ENCODE data around the gene SERPINB1. TPM values are rescaled to one million over a fixed set of nuclear protein-coding genes. Genes with fewer than 3 reads are reported as not detected.

The SERPINB1 gene
- total RNA-seq, 1 experiment from 2014 or later = 82.3 TPM

DNA sequence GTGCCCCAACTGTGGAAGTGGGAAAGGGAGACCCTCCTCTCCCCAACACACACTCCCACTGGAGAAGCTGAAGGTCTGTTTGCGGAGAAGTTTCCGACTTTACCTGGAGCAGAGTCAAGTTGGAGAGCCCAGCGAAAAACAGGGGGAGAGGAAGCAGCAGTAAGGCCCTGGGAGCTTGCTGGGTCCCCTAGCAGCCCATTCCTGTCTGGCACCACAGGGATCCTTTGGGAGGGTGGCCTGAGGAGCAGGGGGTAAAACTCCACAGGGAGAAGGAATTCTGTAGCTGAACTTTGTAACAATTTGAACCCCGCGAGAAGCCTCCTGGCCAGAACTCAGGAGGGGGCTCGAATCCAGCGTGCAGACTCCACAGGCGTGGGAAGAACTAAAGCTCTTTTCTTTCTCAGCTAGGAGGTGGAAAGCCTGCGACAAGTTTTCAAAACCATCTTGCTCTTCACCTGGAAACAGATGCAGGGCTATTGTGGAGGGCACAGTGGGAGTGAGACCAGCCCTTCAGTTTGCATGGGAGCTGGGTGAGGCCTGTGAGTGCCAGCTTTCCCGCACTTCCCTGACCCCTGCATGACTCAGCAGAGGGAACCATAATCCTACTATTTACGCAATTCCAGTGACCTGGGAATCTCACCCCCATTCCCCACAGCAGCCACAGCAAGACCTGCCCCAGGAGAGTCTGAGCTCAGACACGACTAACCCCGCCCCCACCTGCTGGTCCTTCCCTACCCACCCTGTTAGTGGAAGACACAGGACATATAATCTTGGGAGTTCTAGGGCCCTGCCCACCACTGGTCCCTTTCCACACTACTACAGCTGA is 35.6 kb upstream of the SERPINB1 start:
- no peaks in the 10 kb centered on the region for H3K36me3 ChIP-seq (ENCODE audit: low read depth)
- peaks cover 25% of the 10 kb centered on the region for H3F3A ChIP-seq (ENCODE audit: insufficient read depth, low read depth)
- H3K4me2 ChIP-seq = peak overlapping the region; percentile 76
- no peaks in the 10 kb centered on the region for H3K9me2 ChIP-seq (ENCODE audit: insufficient read depth)
- POLR2A ChIA-PET (ENCODE audit: unreplicated experiment) = interaction anchor here (0.5 to 0.7 kb wide), 6 partner anchors 20 to 147 kb away, joined by 3 to 6 read pairs (median 4); no protein-coding TSS in a partner anchor
- TF ChIP-seq EZH2 (IDR thresholded peaks at IDR 0.05; ENCODE audit: low read depth) (no peak), CTCF (conservative IDR thresholded peaks at IDR 0.05) (no peak)
- CTCF ChIA-PET = interaction anchor here (0.6 to 1.3 kb wide), 6 partner anchors 20 to 354 kb away, joined by 3 to 6 read pairs (median 4); no protein-coding TSS in a partner anchor
- H3K79me2 ChIP-seq (ENCODE audit: low read depth) = no peaks in the 10 kb centered on the region
- peak overlapping the region; percentile 44; the same call in 1 of the 2 replicates for H3K4me3 ChIP-seq
- no peaks in the 10 kb centered on the region for H4K20me1 ChIP-seq (ENCODE audit: insufficient read depth)
- no peaks in the 10 kb centered on the region for H3K27me3 ChIP-seq (ENCODE audit: insufficient read depth, low read depth)
- peak; percentile 59 to 77 for DNase-seq
- H3K9me3 ChIP-seq (ENCODE audit: insufficient read depth, low read depth) = no peaks in the 10 kb centered on the region
- peaks cover 30% of the 10 kb centered on the region for H3K4me1 ChIP-seq (replicated peaks; ENCODE audit: insufficient read depth)
- H2AFZ ChIP-seq = no peak overlapping the region
- BruUV-seq (replicated peaks) = TSS peak; percentile 79
- intact Hi-C loops (cut with micrococcal nuclease; ENCODE audit: unreplicated experiment) = loop anchor here (2.0 kb wide), 1 partner anchor 66 kb away; no protein-coding TSS in a partner anchor
- H3K27ac ChIP-seq = peak overlapping the region; percentile 99

GRCh38 chr6:2876210-2877056 is 34.8 kb upstream of the SERPINB1 start:
- H3K9me3 ChIP-seq (ENCODE audit: insufficient read depth, low read depth) = no peaks in the 10 kb centered on the region
- H3F3A ChIP-seq (ENCODE audit: insufficient read depth, low read depth) = peaks cover 25% of the 10 kb centered on the region
- H3K4me2 ChIP-seq = peak overlapping the region; percentile 76
- no TSS peak for BruUV-seq (replicated peaks)
- H4K20me1 ChIP-seq (ENCODE audit: insufficient read depth) = no peaks in the 10 kb centered on the region
- peak overlapping the region; percentile 99 for H3K27ac ChIP-seq
- peaks cover 30% of the 10 kb centered on the region for H3K4me1 ChIP-seq (replicated peaks; ENCODE audit: insufficient read depth)
- POLR2A ChIA-PET (ENCODE audit: unreplicated experiment) = interaction anchor here (0.5 to 0.7 kb wide), 3 partner anchors 19 to 33 kb away, joined by 3 to 6 read pairs (median 5); no protein-coding TSS in a partner anchor
- no peak overlapping the region for H2AFZ ChIP-seq
- no peaks in the 10 kb centered on the region for H3K79me2 ChIP-seq (ENCODE audit: low read depth)
- H3K9me2 ChIP-seq (ENCODE audit: insufficient read depth) = no peaks in the 10 kb centered on the region
- no peaks in the 10 kb centered on the region for H3K36me3 ChIP-seq (ENCODE audit: low read depth)
- CTCF ChIA-PET = interaction anchor here (0.6 to 1.3 kb wide), 5 partner anchors 19 to 1285 kb away, joined by 3 to 6 read pairs (median 4); no protein-coding TSS in a partner anchor
- intact Hi-C loops (cut with micrococcal nuclease; ENCODE audit: unreplicated experiment) = loop anchor here (1.0 to 2.0 kb wide), 3 partner anchors 19 to 66 kb away; no protein-coding TSS in a partner anchor
- H3K27me3 ChIP-seq (ENCODE audit: insufficient read depth, low read depth) = no peaks in the 10 kb centered on the region
- peak; percentile 63 to 92 for DNase-seq
- peak overlapping the region; percentile 49; the same call in 1 of the 2 replicates for H3K4me3 ChIP-seq
- no peak for TF ChIP-seq EZH2 (IDR thresholded peaks at IDR 0.05; ENCODE audit: low read depth)
- TF ChIP-seq CTCF (conservative IDR thresholded peaks at IDR 0.05) = no peak
